Liver (tissue), 9 donors: ENCODE data around the gene GALNT14. TPM values are rescaled to one million over a fixed set of nuclear protein-coding genes. Genes with fewer than 3 reads are reported as not detected.

Experiments
- DNase-seq: peaks from one replicate; pipeline ENCODE4 v3.0.0-alpha.2; 2017; ENCODE audit warnings: low spot score
- H3K27ac ChIP-seq, 2 donors: one replicate each; pipeline ENCODE4 v1.7.0; 2013; ENCODE audit warnings: inconsistent platforms in 2 of 2, low read length in 2 of 2, control low read depth in 1 of 2, low read depth in 1 of 2, mild to moderate bottlenecking in 1 of 2
- H3K27me3 ChIP-seq, 4 donors: one replicate each; pipeline versions ENCODE4 v1.6.1 to v1.7.0; 2013; ENCODE audit warnings: low read length in 3 of 4, inconsistent platforms in 1 of 4, mild to moderate bottlenecking in 1 of 4, moderate library complexity in 1 of 4; ENCODE audit not compliant: control insufficient read depth in 4 of 4, insufficient read depth in 4 of 4
- H3K36me3 ChIP-seq, 4 donors: one replicate each; pipeline versions ENCODE4 v1.6.1 to v1.7.0; 2013; ENCODE audit warnings: low read length in 3 of 4, mild to moderate bottlenecking in 3 of 4, low read depth in 1 of 4, moderate library complexity in 1 of 4; ENCODE audit not compliant: control insufficient read depth in 4 of 4, insufficient read depth in 3 of 4
- H3K4me1 ChIP-seq, 4 donors: one replicate each; pipeline versions ENCODE4 v1.6.1 to v1.7.0; 2013; ENCODE audit warnings: low read length in 3 of 4, mild to moderate bottlenecking in 3 of 4, moderate library complexity in 1 of 4; ENCODE audit not compliant: control insufficient read depth in 4 of 4, insufficient read depth in 4 of 4
- H3K4me3 ChIP-seq, 3 donors: one replicate each; pipeline versions ENCODE4 v1.6.1 to v1.7.0; 2013; ENCODE audit warnings: low read length in 3 of 3, control low read depth in 1 of 3, low read depth in 1 of 3, mild to moderate bottlenecking in 1 of 3
- H3K9ac ChIP-seq, 2 donors: one replicate each; pipeline ENCODE4 v1.7.0; 2013; ENCODE audit warnings: low read length in 2 of 2, mild to moderate bottlenecking in 2 of 2, moderate library complexity in 2 of 2, control low read depth in 1 of 2, low read depth in 1 of 2
- H3K9me3 ChIP-seq, 4 donors: one replicate each; pipeline versions ENCODE4 v1.6.1 to v1.7.0; 2013; ENCODE audit warnings: low read length in 3 of 4; ENCODE audit not compliant: control insufficient read depth in 4 of 4
- ATF3 ChIP-seq: IDR thresholded peaks from 2 replicates; pipeline ENCODE4 v1.6.1; 2016; ENCODE audit warnings: antibody characterized with exemption
- EGR1 ChIP-seq, 2 donors: IDR thresholded peaks; 2 replicates each; pipeline ENCODE4 v1.6.1; 2016 to 2018; ENCODE audit warnings: antibody characterized with exemption in 2 of 2, low read depth in 2 of 2
- FOXA1 ChIP-seq: IDR thresholded peaks from 2 replicates; pipeline ENCODE4 v1.6.1; 2016; ENCODE audit warnings: antibody characterized with exemption
- FOXA2 ChIP-seq: IDR thresholded peaks from 2 replicates; pipeline ENCODE4 v1.6.1; 2016; ENCODE audit warnings: antibody characterized with exemption
- GABPA ChIP-seq, 2 donors: IDR thresholded peaks in 1 of 2; conservative IDR thresholded peaks in 1 of 2; 2 replicates each; pipeline ENCODE4 v1.6.1; 2016; ENCODE audit warnings: antibody characterized with exemption in 2 of 2, mild to moderate bottlenecking in 1 of 2, moderate library complexity in 1 of 2
- HNF4A ChIP-seq, 2 donors: conservative IDR thresholded peaks; 2 replicates each; pipeline ENCODE4 v1.6.1; 2016; ENCODE audit warnings: antibody characterized with exemption in 2 of 2, mild to moderate bottlenecking in 2 of 2
- HNF4G ChIP-seq: IDR thresholded peaks from 2 replicates; pipeline ENCODE4 v1.6.1; 2016; ENCODE audit warnings: antibody characterized with exemption
- NR2F2 ChIP-seq: IDR thresholded peaks from 2 replicates; pipeline ENCODE4 v1.6.1; 2016; ENCODE audit warnings: antibody characterized with exemption
- RAD21 ChIP-seq, 2 donors: IDR thresholded peaks; 2 replicates each; pipeline ENCODE4 v1.6.1; 2016; ENCODE audit warnings: antibody characterized with exemption in 2 of 2, mild to moderate bottlenecking in 2 of 2
- SP1 ChIP-seq: IDR thresholded peaks from 2 replicates; pipeline ENCODE4 v1.6.1; 2018; ENCODE audit warnings: antibody characterized with exemption, mild to moderate bottlenecking
- TAF1 ChIP-seq: conservative IDR thresholded peaks from 2 replicates; pipeline ENCODE4 v1.6.1; 2016; ENCODE audit warnings: antibody characterized with exemption, mild to moderate bottlenecking
- YY1 ChIP-seq: IDR thresholded peaks from 2 replicates; pipeline ENCODE4 v1.6.1; 2016; ENCODE audit warnings: antibody characterized with exemption, mild to moderate bottlenecking
- ZBTB33 ChIP-seq: IDR thresholded peaks from 2 replicates; pipeline ENCODE4 v1.6.1; 2016; ENCODE audit warnings: antibody characterized with exemption
- WGBS: extraction: QIAGEN DNeasy Blood & Tissue Kit; methylation state at CpG from one replicate; pipeline ENCODE4 v1.1.7; 2013; 5-methylcytosine and 5-hydroxymethylcytosine counted together
- polyA plus RNA-seq, 2 donors: library from polyadenylated mRNA; stranded (reverse) in 1 of 2; unstranded in 1 of 2; fragments of 200-250 nt in 1 of 2; fragments of >200 nt in 1 of 2; fragmentation: Nextera tagmentation in 1 of 2; extraction: Ambion mirVana in 1 of 2; gene quantifications; one replicate each; pipeline versions ENCODE4 v1.2.1 to v1.2.3, GENCODE V29; 2013 to 2015
- total RNA-seq, 2 donors: library from RNA; depleted of rRNA; stranded (reverse); fragments of >200 nt; gene quantifications; one replicate each; pipeline ENCODE4 v1.2.3, GENCODE V29; 2014
- TF ChIP-seq, protein P1 (sequence below): fragments of 150-350 bp; IDR thresholded peaks from 2 replicates; pipeline ENCODE4 v1.5.1; 2017; ENCODE audit warnings: improper control_type of control experiment, low read depth, low read length; ENCODE audit not compliant: missing input control
- TF ChIP-seq, protein P2 (sequence below): IDR thresholded peaks from 2 replicates; pipeline ENCODE4 v1.6.1; 2016; ENCODE audit warnings: antibody characterized with exemption
- TF ChIP-seq, protein P3 (sequence below): IDR thresholded peaks from 2 replicates; pipeline ENCODE4 v1.6.1; 2016; ENCODE audit warnings: antibody characterized with exemption, mild to moderate bottlenecking
- donor health status: healthy.
- donor health status: healthy.
- donor health status: healthy.
- donor health status: healthy.
- donor health status: healthy.

GALNT14 gene
- total and polyA plus RNA-seq, 4 donors: 0.86 to 2.0 (median 1.5) TPM

DNA sequence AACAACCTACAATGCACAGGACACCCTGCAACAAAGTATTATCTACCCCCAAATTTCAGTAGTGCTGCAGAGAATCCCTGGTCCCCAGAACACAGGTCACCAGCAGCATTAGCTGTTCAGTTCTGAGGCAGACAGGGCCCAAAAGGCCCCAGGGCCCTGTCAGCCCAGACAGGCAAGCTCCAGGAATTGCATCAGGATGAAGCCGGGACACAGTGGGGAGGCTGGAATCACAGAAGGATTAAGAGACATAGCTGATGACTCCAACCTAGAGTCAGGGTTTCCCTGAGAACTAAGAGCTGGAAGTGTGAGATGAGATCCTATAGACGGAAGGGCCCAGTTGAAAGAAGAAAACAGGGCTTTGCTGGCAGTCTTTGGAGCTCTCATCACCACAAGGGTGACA, 148.1 kb downstream of the GALNT14 start:
- no peaks in the 10 kb centered on the region for H3K9me3 ChIP-seq
- no peaks in the 10 kb centered on the region for H3K36me3 ChIP-seq
- no peak overlapping the region for H3K4me3 ChIP-seq
- no peak for DNase-seq
- H3K9ac ChIP-seq: no peak overlapping the region
- no peak for TF ChIP-seq GABPA (IDR thresholded peaks at IDR 0.05 in 1 of 2, conservative IDR thresholded peaks at IDR 0.05 in 1 of 2)
- no peak for TF ChIP-seq RAD21 (IDR thresholded peaks at IDR 0.05)
- TF ChIP-seq, protein P1, sequence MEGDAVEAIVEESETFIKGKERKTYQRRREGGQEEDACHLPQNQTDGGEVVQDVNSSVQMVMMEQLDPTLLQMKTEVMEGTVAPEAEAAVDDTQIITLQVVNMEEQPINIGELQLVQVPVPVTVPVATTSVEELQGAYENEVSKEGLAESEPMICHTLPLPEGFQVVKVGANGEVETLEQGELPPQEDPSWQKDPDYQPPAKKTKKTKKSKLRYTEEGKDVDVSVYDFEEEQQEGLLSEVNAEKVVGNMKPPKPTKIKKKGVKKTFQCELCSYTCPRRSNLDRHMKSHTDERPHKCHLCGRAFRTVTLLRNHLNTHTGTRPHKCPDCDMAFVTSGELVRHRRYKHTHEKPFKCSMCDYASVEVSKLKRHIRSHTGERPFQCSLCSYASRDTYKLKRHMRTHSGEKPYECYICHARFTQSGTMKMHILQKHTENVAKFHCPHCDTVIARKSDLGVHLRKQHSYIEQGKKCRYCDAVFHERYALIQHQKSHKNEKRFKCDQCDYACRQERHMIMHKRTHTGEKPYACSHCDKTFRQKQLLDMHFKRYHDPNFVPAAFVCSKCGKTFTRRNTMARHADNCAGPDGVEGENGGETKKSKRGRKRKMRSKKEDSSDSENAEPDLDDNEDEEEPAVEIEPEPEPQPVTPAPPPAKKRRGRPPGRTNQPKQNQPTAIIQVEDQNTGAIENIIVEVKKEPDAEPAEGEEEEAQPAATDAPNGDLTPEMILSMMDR: no peak
- TF ChIP-seq, protein P2, sequence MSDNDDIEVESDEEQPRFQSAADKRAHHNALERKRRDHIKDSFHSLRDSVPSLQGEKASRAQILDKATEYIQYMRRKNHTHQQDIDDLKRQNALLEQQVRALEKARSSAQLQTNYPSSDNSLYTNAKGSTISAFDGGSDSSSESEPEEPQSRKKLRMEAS: no peak
- TF ChIP-seq ZBTB33: no peak
- no peak for TF ChIP-seq FOXA1
- TF ChIP-seq TAF1: no peak
- TF ChIP-seq NR2F2: no peak
- TF ChIP-seq ATF3: no peak
- TF ChIP-seq HNF4G: no peak
- TF ChIP-seq, protein P3, sequence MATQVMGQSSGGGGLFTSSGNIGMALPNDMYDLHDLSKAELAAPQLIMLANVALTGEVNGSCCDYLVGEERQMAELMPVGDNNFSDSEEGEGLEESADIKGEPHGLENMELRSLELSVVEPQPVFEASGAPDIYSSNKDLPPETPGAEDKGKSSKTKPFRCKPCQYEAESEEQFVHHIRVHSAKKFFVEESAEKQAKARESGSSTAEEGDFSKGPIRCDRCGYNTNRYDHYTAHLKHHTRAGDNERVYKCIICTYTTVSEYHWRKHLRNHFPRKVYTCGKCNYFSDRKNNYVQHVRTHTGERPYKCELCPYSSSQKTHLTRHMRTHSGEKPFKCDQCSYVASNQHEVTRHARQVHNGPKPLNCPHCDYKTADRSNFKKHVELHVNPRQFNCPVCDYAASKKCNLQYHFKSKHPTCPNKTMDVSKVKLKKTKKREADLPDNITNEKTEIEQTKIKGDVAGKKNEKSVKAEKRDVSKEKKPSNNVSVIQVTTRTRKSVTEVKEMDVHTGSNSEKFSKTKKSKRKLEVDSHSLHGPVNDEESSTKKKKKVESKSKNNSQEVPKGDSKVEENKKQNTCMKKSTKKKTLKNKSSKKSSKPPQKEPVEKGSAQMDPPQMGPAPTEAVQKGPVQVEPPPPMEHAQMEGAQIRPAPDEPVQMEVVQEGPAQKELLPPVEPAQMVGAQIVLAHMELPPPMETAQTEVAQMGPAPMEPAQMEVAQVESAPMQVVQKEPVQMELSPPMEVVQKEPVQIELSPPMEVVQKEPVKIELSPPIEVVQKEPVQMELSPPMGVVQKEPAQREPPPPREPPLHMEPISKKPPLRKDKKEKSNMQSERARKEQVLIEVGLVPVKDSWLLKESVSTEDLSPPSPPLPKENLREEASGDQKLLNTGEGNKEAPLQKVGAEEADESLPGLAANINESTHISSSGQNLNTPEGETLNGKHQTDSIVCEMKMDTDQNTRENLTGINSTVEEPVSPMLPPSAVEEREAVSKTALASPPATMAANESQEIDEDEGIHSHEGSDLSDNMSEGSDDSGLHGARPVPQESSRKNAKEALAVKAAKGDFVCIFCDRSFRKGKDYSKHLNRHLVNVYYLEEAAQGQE: no peak
- TF ChIP-seq EGR1 (IDR thresholded peaks at IDR 0.05; ENCODE audit: low read depth in 2 of 2): no peak
- no peak overlapping the region for H3K27ac ChIP-seq
- 92% methylated on average over 2 of the region's 2 CpGs for WGBS
- no peaks in the 10 kb centered on the region for H3K4me1 ChIP-seq
- peaks cover 0 to 4% (median 2%) of the 10 kb centered on the region in 4 donors for H3K27me3 ChIP-seq

DNA sequence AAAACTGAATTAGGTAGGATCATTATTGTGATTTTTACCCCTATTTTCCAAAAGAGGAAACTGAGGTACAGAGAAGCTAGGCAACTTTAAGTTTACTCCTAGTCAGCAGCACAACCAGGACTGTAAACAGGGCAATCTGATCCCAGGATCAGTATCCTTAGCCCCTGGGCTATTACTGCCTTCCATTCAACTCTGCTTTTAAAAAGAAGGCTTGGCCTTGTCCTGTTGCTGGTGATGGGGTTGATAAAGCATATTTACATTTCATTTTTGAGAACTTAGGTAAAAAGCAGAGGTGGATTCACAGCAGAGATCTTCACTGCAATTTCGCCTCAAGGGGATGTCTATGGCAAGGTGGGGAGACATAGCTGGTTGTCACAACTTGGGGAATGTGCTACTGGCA, 148.5 kb downstream of the GALNT14 start:
- Histone ChIP-seq H3K27ac (no peak overlapping the region), H3K27me3 (peaks cover 0 to 4% (median 2%) of the 10 kb centered on the region in 4 donors), H3K9me3 (no peaks in the 10 kb centered on the region)
- no peak for TF ChIP-seq GABPA (IDR thresholded peaks at IDR 0.05 in 1 of 2, conservative IDR thresholded peaks at IDR 0.05 in 1 of 2)
- no peak for TF ChIP-seq ZBTB33
- TF ChIP-seq FOXA1: no peak
- TF ChIP-seq, protein P3: no peak
- TF ChIP-seq NR2F2: no peak
- TF ChIP-seq, protein P2: no peak
- TF ChIP-seq SP1: no peak
- TF ChIP-seq RAD21 (IDR thresholded peaks at IDR 0.05): no peak
- no peak for TF ChIP-seq HNF4G
- TF ChIP-seq YY1: no peak
- TF ChIP-seq FOXA2: no peak
- no peak for TF ChIP-seq ATF3
- TF ChIP-seq HNF4A (conservative IDR thresholded peaks at IDR 0.05): no peak

More for the DNA sequence above, 148.5 kb downstream of the GALNT14 start:
- H3K9ac ChIP-seq: no peak overlapping the region
- H3K4me3 ChIP-seq: no peak overlapping the region
- no peaks in the 10 kb centered on the region for H3K4me1 ChIP-seq
- H3K36me3 ChIP-seq: no peaks in the 10 kb centered on the region
- 90% methylated on average over 1 of the region's 1 CpG for WGBS
- no peak for DNase-seq
